GM12873 (cell line): ENCODE measurements around the gene ARHGEF40.
A peak's percentile ranks its signal among the peaks of the same experiment; 100 is the strongest.

Source experiments
- CTCF ChIP-seq: IDR thresholded peaks from 2 replicates; pipeline ENCODE4 v1.5.1; 2012; ENCODE audit warnings: low read depth, mild to moderate bottlenecking, moderate library complexity, low read length, control low read depth; ENCODE audit not compliant: insufficient read depth; ENCODE audit errors: missing control alignments

ARHGEF40 gene

GRCh38 chr14:21136024-21136423, 65.9 kb downstream of the ARHGEF40 start:
- peak; percentile 51 for TF ChIP-seq CTCF
